HCT116 (cell line): ENCODE measurements around the gene TRPV2. TPM values are rescaled to one million over a fixed set of nuclear protein-coding genes. Genes with fewer than 3 reads are reported as not detected.

Experiments
- ATAC-seq: fragments of 200-7000 bp; cut with Tn5 transposase; 2 replicates; pipeline ENCODE4 v1.9.1; 2020; ENCODE audit warnings: mild to moderate bottlenecking, moderate library complexity
- BruUV-seq: library from RNA; stranded (reverse); fragments of 400-500 nt; replicated peaks from 2 replicates; lab custom pipeline; 2021; lab: Mats Ljungman, UMichigan
- CTCF ChIA-PET: fragments of 300-600 bp; sonication (Branson Sonifier 250); formaldehyde crosslinking; loops from one replicate; lab custom pipeline; 2021; ENCODE audit warnings: antibody characterized with exemption; lab: Charles Lee
- POLR2A ChIA-PET: fragments of 300-600, 350-600 bp; sonication (Branson Sonifier 250); formaldehyde crosslinking; loops from one replicate; lab custom pipeline; 2021; ENCODE audit warnings: antibody characterized with exemption; lab: Charles Lee
- RAD21 ChIA-PET, 2 experiments: fragments of 300-600 bp; sonication (Branson Sonifier 250); formaldehyde crosslinking; loops; one replicate each; lab custom pipeline; 2023; ENCODE audit warnings: low total read pairs in 2 of 2; ENCODE audit not compliant: uncharacterized antibody in 2 of 2, unreplicated experiment in 2 of 2, low non-redundant PET in 1 of 2; lab: Charles Lee
- DNase-seq: peaks from one replicate; pipeline ENCODE4 v3.0.0-alpha.2; 2010; ENCODE audit warnings: low read depth, low spot score
- H2AFZ ChIP-seq: fragments of 200-600 bp; shearing (Covaris generic), sonication (generic); 2 replicates; pipeline ENCODE4 v1.6.1; 2017; ENCODE audit warnings: low read depth, mixed run types, mixed read lengths, antibody characterized with exemption, low read length; ENCODE audit not compliant: poor library complexity, severe bottlenecking
- H3K27ac ChIP-seq: 2 replicates; pipeline ENCODE4 v1.5.1; 2012; ENCODE audit warnings: low read depth, low read length
- H3K27me3 ChIP-seq: fragments of 200-600 bp; sonication (generic); 2 replicates; pipeline ENCODE4 v1.6.1; 2016; ENCODE audit warnings: mixed run types, low read length, mixed read lengths; ENCODE audit not compliant: insufficient read depth
- H3K36me3 ChIP-seq, 2 experiments: fragments of 200-500 bp in 1 of 2; fragments of 200-600 bp in 1 of 2; sonication (Bioruptor generic) in 1 of 2; sonication (generic) in 1 of 2; 2 replicates each; pipeline versions ENCODE4 v1.5.1 to v1.6.1; 2014 to 2016; ENCODE audit warnings: low read length in 2 of 2, inconsistent platforms in 1 of 2, mixed read lengths in 1 of 2, mixed run types in 1 of 2; ENCODE audit not compliant: insufficient read depth in 2 of 2, control insufficient read depth in 1 of 2
- H3K4me1 ChIP-seq, 2 experiments: fragments of 200-600 bp in 1 of 2; sonication (generic) in 1 of 2; 2 replicates each; pipeline versions ENCODE4 v1.5.1 to v1.6.1; 2012 to 2017; ENCODE audit warnings: low read length in 2 of 2, inconsistent platforms in 1 of 2, mild to moderate bottlenecking in 1 of 2, mixed read lengths in 1 of 2, mixed run types in 1 of 2, moderate library complexity in 1 of 2; ENCODE audit not compliant: insufficient read depth in 2 of 2, control insufficient read depth in 1 of 2
- H3K4me2 ChIP-seq: fragments of 200-600 bp; sonication (generic); 2 replicates; pipeline ENCODE4 v1.6.1; 2017; ENCODE audit warnings: mixed run types, low read length, mixed read lengths
- H3K4me3 ChIP-seq, 2 experiments: fragments of 200-600 bp in 1 of 2; sonication (generic) in 1 of 2; replicated peaks in 1 of 2; 2 replicates each; pipeline ENCODE4 v1.5.1; 2011 to 2016; ENCODE audit warnings: low read length in 2 of 2, control low read depth in 1 of 2, low read depth in 1 of 2, mild to moderate bottlenecking in 1 of 2, mixed read lengths in 1 of 2, mixed run types in 1 of 2
- H3K79me2 ChIP-seq: fragments of 200-600 bp; sonication (generic); 2 replicates; pipeline ENCODE4 v1.6.1; 2017; ENCODE audit warnings: mild to moderate bottlenecking, mixed run types, low read length, moderate library complexity, mixed read lengths; ENCODE audit not compliant: insufficient read depth
- H3K9ac ChIP-seq: fragments of 200-600 bp; sonication (generic); 2 replicates; pipeline ENCODE4 v1.6.1; 2016; ENCODE audit warnings: low read length, mixed read lengths
- H3K9me2 ChIP-seq: fragments of 200-600 bp; sonication (generic), shearing (Covaris generic); 2 replicates; pipeline ENCODE4 v1.6.1; 2017; ENCODE audit warnings: mixed run types, mild to moderate bottlenecking, moderate library complexity; ENCODE audit not compliant: insufficient read depth
- H3K9me3 ChIP-seq, 2 experiments: fragments of 200-500 bp in 1 of 2; fragments of 200-600 bp in 1 of 2; sonication (Bioruptor generic) in 1 of 2; sonication (generic) in 1 of 2; 2 replicates each; pipeline ENCODE4 v1.6.1; 2014 to 2017; ENCODE audit warnings: low read length in 2 of 2, mixed read lengths in 2 of 2, inconsistent platforms in 1 of 2, low read depth in 1 of 2, mild to moderate bottlenecking in 1 of 2, mixed run types in 1 of 2, moderate library complexity in 1 of 2; ENCODE audit not compliant: control insufficient read depth in 1 of 2, insufficient read depth in 1 of 2
- H4K20me1 ChIP-seq: fragments of 200-600 bp; sonication (generic), shearing (Covaris generic); 2 replicates; pipeline ENCODE4 v1.6.1; 2017; ENCODE audit warnings: mixed run types, mild to moderate bottlenecking, moderate library complexity; ENCODE audit not compliant: insufficient read depth
- ATF3 ChIP-seq: IDR thresholded peaks from 2 replicates; pipeline ENCODE4 v1.6.1; 2012
- CEBPB ChIP-seq: IDR thresholded peaks from 2 replicates; pipeline ENCODE4 v1.6.1; 2012; ENCODE audit warnings: low read depth
- CTCF ChIP-seq, 3 experiments: fragments of 200-600 bp in 1 of 3; sonication (generic) in 1 of 3; IDR thresholded peaks in 2 of 3; conservative IDR thresholded peaks in 1 of 3; 2 replicates each; pipeline ENCODE4 v1.5.1; 2012 to 2017; ENCODE audit warnings: low read depth in 2 of 3, low read length in 2 of 3, antibody characterized with exemption in 1 of 3, borderline replicate concordance in 1 of 3, control low read depth in 1 of 3, mild to moderate bottlenecking in 1 of 3, mixed read lengths in 1 of 3, mixed run types in 1 of 3, moderate library complexity in 1 of 3; ENCODE audit not compliant: insufficient read depth in 1 of 3
- EGR1 ChIP-seq: IDR thresholded peaks from 2 replicates; pipeline ENCODE4 v1.6.1; 2012; ENCODE audit warnings: low read depth
- POLR2A ChIP-seq: IDR thresholded peaks from 2 replicates; pipeline ENCODE4 v1.7.0; 2011; ENCODE audit warnings: borderline replicate concordance; ENCODE audit not compliant: insufficient read depth, insufficient read length; ENCODE audit errors: extremely low read depth
- POLR2AphosphoS5 ChIP-seq: IDR thresholded peaks from 2 replicates; pipeline ENCODE4 v1.6.1; 2011; ENCODE audit warnings: mild to moderate bottlenecking, low read depth, low read length, moderate library complexity
- REST ChIP-seq: IDR thresholded peaks from 2 replicates; pipeline ENCODE4 v1.6.1; 2012; ENCODE audit warnings: low read depth
- SIN3A ChIP-seq: IDR thresholded peaks from 2 replicates; pipeline ENCODE4 v1.6.1; 2012; ENCODE audit warnings: low read depth
- SP1 ChIP-seq: IDR thresholded peaks from 2 replicates; pipeline ENCODE4 v1.6.1; 2012; ENCODE audit warnings: low read depth
- SRF ChIP-seq: IDR thresholded peaks from 2 replicates; pipeline ENCODE4 v1.6.1; 2012; ENCODE audit warnings: low read depth
- YY1 ChIP-seq: IDR thresholded peaks from 2 replicates; pipeline ENCODE4 v1.6.1; 2011; ENCODE audit warnings: low read length, low read depth, moderate library complexity, mild to moderate bottlenecking; ENCODE audit not compliant: insufficient replicate concordance; ENCODE audit errors: extremely low read depth
- ZFX ChIP-seq: fragments of 450-650 bp; IDR thresholded peaks from 2 replicates; pipeline ENCODE4 v1.6.1; 2017
- intact Hi-C: fragments of 100-400 bp; cut with micrococcal nuclease; formaldehyde crosslinking; loops from 2 replicates; pipeline ENCODE4 v1.10.0; 2022
- total RNA-seq: library from RNA; stranded (reverse); gene quantifications from one replicate; pipeline ENCODE4 v1.2.1, GENCODE V29; 2021; ENCODE audit not compliant: unreplicated experiment

Gene TRPV2
- total RNA-seq, 1 experiment from 2014 or later = 2.7 TPM

GRCh38 chr17:16429083-16429482 is 13.7 kb downstream of the TRPV2 start:
- ChIA-PET POLR2A (interaction anchor here (6.8 kb wide), 1 partner anchor 11 kb away, joined by 93 read pairs; no protein-coding TSS in a partner anchor), RAD21 (interaction anchor here in 1 of 2 experiments (0.6 kb wide), 1 partner anchor 70 kb away, joined by 3 read pairs; no protein-coding TSS in a partner anchor), CTCF (interaction anchor here (4.1 kb wide), 1 partner anchor 9 kb away, joined by 52 read pairs; no protein-coding TSS in a partner anchor)
- Histone ChIP-seq H2AFZ (no peak overlapping the region), H3K79me2 (no peaks in the 10 kb centered on the region), H3K4me2 (no peak overlapping the region), H4K20me1 (no peaks in the 10 kb centered on the region), H3K9me2 (no peaks in the 10 kb centered on the region), H3K36me3 (no peaks in the 10 kb centered on the region), H3K9ac (no peak overlapping the region), H3K9me3 (no peaks in the 10 kb centered on the region), H3K27me3 (no peaks in the 10 kb centered on the region), H3K4me1 (peaks cover 2 to 10% of the 10 kb centered on the region in 2 experiments; a peak in 3 of 4 replicates), H3K4me3 (no peak overlapping the region), H3K27ac (no peak overlapping the region)
- no peak for DNase-seq
- ATAC-seq = no peak
- BruUV-seq = no TSS peak
- intact Hi-C loops = loop anchor here (5.0 kb wide), 1 partner anchor 42 kb away; no protein-coding TSS in a partner anchor
- TF ChIP-seq ATF3 = no peak

GRCh38 chr17:16430650-16431049 is 15.3 kb downstream of the TRPV2 start:
- no peak overlapping the region for H3K27ac ChIP-seq
- RAD21 ChIA-PET = no interaction called here
- H3K27me3 ChIP-seq = no peaks in the 10 kb centered on the region
- no peak for ATAC-seq
- CTCF ChIA-PET = interaction anchor here (4.1 kb wide), 1 partner anchor 7 kb away, joined by 52 read pairs; no protein-coding TSS in a partner anchor
- H3K9ac ChIP-seq = no peak overlapping the region
- intact Hi-C loops = no loop called here
- no peak for DNase-seq
- H2AFZ ChIP-seq = no peak overlapping the region
- H3K79me2 ChIP-seq = no peaks in the 10 kb centered on the region
- no peaks in the 10 kb centered on the region for H3K36me3 ChIP-seq
- POLR2A ChIA-PET = interaction anchor here (0.7 to 6.8 kb wide), 3 partner anchors 9 to 64 kb away, joined by 3 to 93 read pairs (median 4); no protein-coding TSS in a partner anchor
- H3K4me3 ChIP-seq = no peak overlapping the region
- H3K4me1 ChIP-seq = peaks cover 2 to 10% of the 10 kb centered on the region in 2 experiments; a peak in 3 of 4 replicates
- no peak overlapping the region for H3K4me2 ChIP-seq
- no peaks in the 10 kb centered on the region for H3K9me3 ChIP-seq
- H4K20me1 ChIP-seq = no peaks in the 10 kb centered on the region
- BruUV-seq = no TSS peak
- no peaks in the 10 kb centered on the region for H3K9me2 ChIP-seq
- TF ChIP-seq SP1 (no peak), REST (no peak), ZFX (no peak), SIN3A (no peak), POLR2A (no peak), YY1 (no peak), POLR2AphosphoS5 (no peak), SRF (no peak), EGR1 (no peak), CEBPB (no peak), CTCF (IDR thresholded peaks at IDR 0.05 in 2 of 3, conservative IDR thresholded peaks at IDR 0.05 in 1 of 3; ENCODE audit: borderline replicate concordance in 1 of 3, insufficient read depth in 1 of 3, low read depth in 2 of 3, low read length in 2 of 3) (no peak)
